PC-3 (cell line): Measurements from ENCODE around the gene CD82. TPM values are rescaled to one million over a fixed set of nuclear protein-coding genes. Genes with fewer than 3 reads are reported as not detected.

Experiments used
- ATAC-seq: fragments of 200-7000 bp; cut with Tn5 transposase; 2 replicates; pipeline ENCODE4 v1.9.1; 2020; ENCODE audit warnings: mild to moderate bottlenecking, moderate library complexity
- BruUV-seq: library from RNA; stranded (reverse); fragments of 400-500 nt; replicated peaks from 2 replicates; lab custom pipeline; 2021; lab: Mats Ljungman, UMichigan
- CTCF ChIA-PET: fragments of 300-600 bp; sonication (Branson Sonifier 250); formaldehyde crosslinking; loops from one replicate; lab custom pipeline; 2022; ENCODE audit warnings: antibody characterized with exemption; lab: Charles Lee
- POLR2A ChIA-PET: fragments of 300-600 bp; sonication (Branson Sonifier 250); formaldehyde crosslinking; loops from one replicate; lab custom pipeline; 2022; ENCODE audit warnings: antibody characterized with exemption; ENCODE audit not compliant: unreplicated experiment; lab: Charles Lee
- DNase-seq: peaks from one replicate; pipeline ENCODE4 v3.0.0-alpha.2; 2015
- H2AFZ ChIP-seq: fragments of 300-600 bp; sonication (generic); 2 replicates; pipeline ENCODE4 v1.6.0; 2016; ENCODE audit warnings: antibody characterized with exemption, low read length
- H3F3A ChIP-seq: fragments of 300-600 bp; sonication (generic); one replicate; pipeline ENCODE4 v1.6.0; 2017; ENCODE audit warnings: antibody characterized with exemption, low read length, control low read depth, mild to moderate bottlenecking; ENCODE audit not compliant: unreplicated experiment
- H3K27ac ChIP-seq: fragments of 300-600 bp; sonication (generic); 2 replicates; pipeline ENCODE4 v1.5.1; 2016; ENCODE audit warnings: mild to moderate bottlenecking, low read length
- H3K27me3 ChIP-seq: fragments of 300-600 bp; sonication (generic); 2 replicates; pipeline ENCODE4 v1.6.1; 2016; ENCODE audit warnings: low read length, mixed read lengths
- H3K36me3 ChIP-seq: fragments of 300-600 bp; sonication (generic); 2 replicates; pipeline ENCODE4 v1.6.1; 2016; ENCODE audit warnings: low read depth, mixed run types, low read length, mixed read lengths
- H3K4me1 ChIP-seq: fragments of 300-600 bp; sonication (generic); 2 replicates; pipeline ENCODE4 v1.5.1; 2016; ENCODE audit warnings: low read length; ENCODE audit not compliant: insufficient read depth
- H3K4me2 ChIP-seq: fragments of 300-600 bp; sonication (generic); 2 replicates; pipeline ENCODE4 v1.6.0; 2016; ENCODE audit warnings: low read length
- H3K4me3 ChIP-seq: fragments of 300-600 bp; sonication (generic); 2 replicates; pipeline ENCODE4 v1.5.1; 2016; ENCODE audit warnings: mild to moderate bottlenecking, low read length, mixed read lengths
- H3K79me2 ChIP-seq: fragments of 300-600 bp; sonication (generic); 2 replicates; pipeline ENCODE4 v1.6.1; 2017; ENCODE audit warnings: low read length, mixed read lengths
- H3K9ac ChIP-seq: fragments of 300-600 bp; sonication (generic); 2 replicates; pipeline ENCODE4 v1.6.0; 2016; ENCODE audit warnings: mild to moderate bottlenecking, low read length
- H3K9me2 ChIP-seq: fragments of 300-600 bp; sonication (generic); replicated peaks from 2 replicates; pipeline ENCODE4 v1.6.1; 2016; ENCODE audit warnings: mixed run types, low read length, mixed read lengths
- H3K9me3 ChIP-seq: fragments of 300-600 bp; sonication (generic); 2 replicates; pipeline ENCODE4 v1.6.1; 2016; ENCODE audit warnings: low read length, mixed read lengths
- H4K20me1 ChIP-seq: fragments of 300-600 bp; sonication (generic); 2 replicates; pipeline ENCODE4 v1.6.1; 2016; ENCODE audit warnings: low read length, mixed read lengths
- EZH2 ChIP-seq: fragments of 300-600 bp; sonication (generic); IDR thresholded peaks from one replicate; pipeline ENCODE4 v1.6.1; 2017; ENCODE audit warnings: antibody characterized with exemption, mild to moderate bottlenecking, low read length; ENCODE audit not compliant: unreplicated experiment
- EZH2phosphoT487 ChIP-seq: fragments of 300-600 bp; sonication (generic); IDR thresholded peaks from 2 replicates; pipeline ENCODE4 v1.6.1; 2018; ENCODE audit warnings: mild to moderate bottlenecking, antibody characterized with exemption, low read length, borderline replicate concordance
- intact Hi-C: fragments of 100-400 bp; cut with micrococcal nuclease; formaldehyde crosslinking; loops from 2 replicates; pipeline ENCODE4 v1.9.0; 2023
- total RNA-seq: library from RNA; depleted of rRNA; stranded (reverse); fragments of >200 nt; gene quantifications from 2 replicates; pipeline ENCODE4 v1.2.3, GENCODE V29; 2014
- TF ChIP-seq, protein P1 (sequence below): fragments of 300-600 bp; sonication (generic); conservative IDR thresholded peaks from 2 replicates; pipeline ENCODE4 v1.5.1; 2017; ENCODE audit warnings: antibody characterized with exemption, low read depth, mild to moderate bottlenecking, low read length

The CD82 gene
- total RNA-seq, 1 experiment from 2014 or later: 5.0 TPM

DNA sequence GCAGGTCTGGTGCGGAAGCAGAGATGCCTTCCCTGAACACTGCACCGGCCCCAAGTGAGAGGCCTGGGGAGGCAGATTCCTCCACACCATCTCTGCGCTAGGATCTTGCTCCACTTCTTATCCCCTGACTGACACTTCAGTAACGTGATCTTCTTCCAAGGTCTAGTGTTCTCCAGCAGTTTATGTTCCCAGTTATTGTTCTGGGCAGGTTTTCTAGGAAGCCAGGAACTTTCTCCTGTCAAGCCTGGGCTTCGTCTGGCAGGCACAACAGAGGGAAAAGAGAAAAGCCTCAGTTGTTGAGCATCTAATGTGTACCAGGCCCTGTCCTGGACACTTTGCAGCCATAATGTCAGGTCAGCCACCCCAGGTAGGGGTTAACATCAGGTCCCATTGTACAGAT, 10.5 kb downstream of the CD82 start:
- Histone ChIP-seq H3K4me3 (no peak overlapping the region), H3K36me3 (no peaks in the 10 kb centered on the region), H3K79me2 (no peaks in the 10 kb centered on the region), H3K4me1 (peaks cover 8% of the 10 kb centered on the region; the same call in 1 of the 2 replicates), H4K20me1 (no peaks in the 10 kb centered on the region), H2AFZ (no peak overlapping the region), H3K27ac (no peak overlapping the region), H3K9ac (no peak overlapping the region), H3K9me3 (no peaks in the 10 kb centered on the region), H3K4me2 (no peak overlapping the region), H3F3A (no peaks in the 10 kb centered on the region), H3K27me3 (no peaks in the 10 kb centered on the region), H3K9me2 (no peaks in the 10 kb centered on the region)
- ATAC-seq (no peak), DNase-seq (no peak)
- intact Hi-C loops: no loop called here
- ChIA-PET CTCF (no interaction called here), POLR2A (no interaction called here)
- no TSS peak for BruUV-seq
- TF ChIP-seq, protein P1, sequence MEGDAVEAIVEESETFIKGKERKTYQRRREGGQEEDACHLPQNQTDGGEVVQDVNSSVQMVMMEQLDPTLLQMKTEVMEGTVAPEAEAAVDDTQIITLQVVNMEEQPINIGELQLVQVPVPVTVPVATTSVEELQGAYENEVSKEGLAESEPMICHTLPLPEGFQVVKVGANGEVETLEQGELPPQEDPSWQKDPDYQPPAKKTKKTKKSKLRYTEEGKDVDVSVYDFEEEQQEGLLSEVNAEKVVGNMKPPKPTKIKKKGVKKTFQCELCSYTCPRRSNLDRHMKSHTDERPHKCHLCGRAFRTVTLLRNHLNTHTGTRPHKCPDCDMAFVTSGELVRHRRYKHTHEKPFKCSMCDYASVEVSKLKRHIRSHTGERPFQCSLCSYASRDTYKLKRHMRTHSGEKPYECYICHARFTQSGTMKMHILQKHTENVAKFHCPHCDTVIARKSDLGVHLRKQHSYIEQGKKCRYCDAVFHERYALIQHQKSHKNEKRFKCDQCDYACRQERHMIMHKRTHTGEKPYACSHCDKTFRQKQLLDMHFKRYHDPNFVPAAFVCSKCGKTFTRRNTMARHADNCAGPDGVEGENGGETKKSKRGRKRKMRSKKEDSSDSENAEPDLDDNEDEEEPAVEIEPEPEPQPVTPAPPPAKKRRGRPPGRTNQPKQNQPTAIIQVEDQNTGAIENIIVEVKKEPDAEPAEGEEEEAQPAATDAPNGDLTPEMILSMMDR: no peak
- TF ChIP-seq EZH2 (no peak), EZH2phosphoT487 (no peak)

DNA sequence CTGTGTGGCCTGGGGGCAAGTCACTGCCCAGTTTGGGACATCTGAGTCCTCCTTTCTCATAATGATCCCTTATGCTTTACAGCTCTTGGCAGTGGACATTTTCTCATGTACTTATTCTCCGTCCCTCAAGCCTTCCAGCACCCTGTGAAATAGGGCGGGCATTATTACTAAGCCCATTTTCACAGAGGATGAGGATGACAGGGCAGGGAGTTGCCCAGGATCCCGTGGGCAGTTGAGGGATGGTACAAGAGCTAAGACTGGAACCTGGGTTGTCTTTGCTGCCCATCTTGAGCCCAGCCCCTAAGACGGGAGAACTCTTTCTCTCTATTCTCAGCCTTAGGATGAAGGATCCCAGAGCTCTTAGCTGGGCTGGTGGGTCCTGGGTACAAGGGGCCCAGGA, 11.2 kb downstream of the CD82 start:
- DNase-seq: no peak
- H3K9ac ChIP-seq: no peak overlapping the region
- CTCF ChIA-PET: interaction anchor here (0.6 kb wide), 1 partner anchor 12 kb away, joined by 3 read pairs; no protein-coding TSS in a partner anchor
- no peak overlapping the region for H2AFZ ChIP-seq
- no peak overlapping the region for H3K4me2 ChIP-seq
- H3F3A ChIP-seq: no peaks in the 10 kb centered on the region
- BruUV-seq: no TSS peak
- H3K4me1 ChIP-seq: peaks cover 8% of the 10 kb centered on the region; the same call in 1 of the 2 replicates
- no peaks in the 10 kb centered on the region for H3K36me3 ChIP-seq
- POLR2A ChIA-PET: no interaction called here
- no peak overlapping the region for H3K27ac ChIP-seq
- intact Hi-C loops: no loop called here
- no peak for TF ChIP-seq EZH2
- no peaks in the 10 kb centered on the region for H4K20me1 ChIP-seq
- no peaks in the 10 kb centered on the region for H3K79me2 ChIP-seq
- H3K27me3 ChIP-seq: no peaks in the 10 kb centered on the region
- H3K9me2 ChIP-seq: no peaks in the 10 kb centered on the region
- no peak for ATAC-seq
- no peak overlapping the region for H3K4me3 ChIP-seq
- no peaks in the 10 kb centered on the region for H3K9me3 ChIP-seq

DNA sequence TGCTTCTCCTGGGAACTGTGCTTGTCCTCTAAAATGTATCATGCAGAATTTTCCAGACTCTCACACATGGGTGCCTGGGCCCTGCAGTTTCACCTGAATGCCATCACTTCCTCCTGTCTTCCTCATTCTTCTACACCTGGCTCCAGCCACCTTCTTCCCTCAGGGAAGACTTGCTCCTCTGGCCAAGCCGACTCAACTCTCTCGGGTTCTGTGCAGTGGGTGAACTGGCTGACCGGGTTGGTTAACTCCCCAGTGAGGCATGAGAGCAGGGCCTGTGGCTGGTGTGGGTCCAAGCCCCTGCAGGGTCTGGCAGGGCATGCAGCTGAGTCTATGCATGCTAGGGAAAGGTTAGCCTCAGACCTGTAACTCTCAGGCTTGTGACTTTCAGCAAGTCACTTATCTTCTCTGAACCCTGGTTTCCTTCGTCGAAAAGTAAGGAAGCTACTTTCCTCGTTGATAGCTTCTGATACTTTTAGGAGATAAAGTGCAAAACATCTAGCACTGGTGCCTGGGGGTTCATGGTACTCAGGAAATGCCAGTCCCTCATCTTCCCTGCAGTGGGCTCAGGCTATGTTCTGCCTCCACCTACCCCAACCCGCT, 11.9 kb downstream of the CD82 start:
- Histone ChIP-seq H3K4me2 (no peak overlapping the region), H3K9me2 (no peaks in the 10 kb centered on the region), H3F3A (no peaks in the 10 kb centered on the region), H4K20me1 (no peaks in the 10 kb centered on the region), H3K9ac (no peak overlapping the region), H3K4me1 (peaks cover 8% of the 10 kb centered on the region; the same call in 1 of the 2 replicates), H2AFZ (no peak overlapping the region), H3K79me2 (no peaks in the 10 kb centered on the region), H3K9me3 (no peaks in the 10 kb centered on the region), H3K4me3 (no peak overlapping the region), H3K36me3 (no peaks in the 10 kb centered on the region), H3K27me3 (no peaks in the 10 kb centered on the region), H3K27ac (no peak overlapping the region)
- ChIA-PET POLR2A (no interaction called here), CTCF (interaction anchor here (0.6 kb wide), 1 partner anchor 12 kb away, joined by 3 read pairs; no protein-coding TSS in a partner anchor)
- TF ChIP-seq, protein P1: no peak
- TF ChIP-seq EZH2phosphoT487 (no peak), EZH2 (no peak)
- ATAC-seq (no peak), DNase-seq (no peak)
- no TSS peak for BruUV-seq
- intact Hi-C loops: no loop called here
